Colonic mucosa (tissue), 4 donors: Measurements from ENCODE around the gene OR2Y1. TPM values are rescaled to one million over a fixed set of nuclear protein-coding genes. Genes with fewer than 3 reads are reported as not detected.
"Not testable (repeated sequence)": the region's sequence is repeated elsewhere in the genome, so short reads cannot be mapped to it uniquely, and the experiment has no call there.

ENCODE experiments used
- DNase-seq: peaks from one replicate; pipeline ENCODE4 v3.0.0-alpha.2; 2020
- H3K27ac ChIP-seq: fragments of 200-600 bp; one replicate; pipeline ENCODE4 v1.8.0; 2021
- H3K27me3 ChIP-seq: fragments of 200-600 bp; one replicate; pipeline ENCODE4 v1.8.0; 2021
- H3K36me3 ChIP-seq: fragments of 200-600 bp; one replicate; pipeline ENCODE4 v1.8.0; 2021
- H3K4me1 ChIP-seq: fragments of 200-600 bp; one replicate; pipeline ENCODE4 v1.8.0; 2021; ENCODE audit warnings: mild to moderate bottlenecking
- H3K4me3 ChIP-seq: fragments of 200-600 bp; one replicate; pipeline ENCODE4 v1.8.0; 2021
- H3K9ac ChIP-seq, 2 donors: one replicate each; pipeline ENCODE4 v1.7.0; 2013; ENCODE audit warnings: control low read depth in 2 of 2, low read depth in 2 of 2, low read length in 2 of 2
- H3K9me3 ChIP-seq: fragments of 200-600 bp; one replicate; pipeline ENCODE4 v1.8.0; 2021
- CTCF ChIP-seq: fragments of 200-600 bp; IDR thresholded peaks from one replicate; pipeline ENCODE4 v1.8.0; 2022; ENCODE audit warnings: antibody characterized with exemption, mild to moderate bottlenecking
- intact Hi-C: fragments of 100-400 bp; cut with DNase I; formaldehyde crosslinking; loops from one replicate; pipeline ENCODE4 v1.14.1; 2022
- total RNA-seq, 2 donors: library from RNA; stranded (reverse); fragmentation: NEBNext Ultra II Directional in 1 of 2; extraction: Animal tissue kit (Norgen Biotek cat#: 25700) in 1 of 2; gene quantifications; one replicate each; pipeline ENCODE4 v1.2.1, GENCODE V29; 2021
- donor health status: healthy.
- donor health status: DM: no; HTN: no; CAD: no.
- donor health status: DM: no; HTN: no; CAD: no.

The OR2Y1 gene
- total RNA-seq, 2 donors from 2014 or later, result not detected

DNA sequence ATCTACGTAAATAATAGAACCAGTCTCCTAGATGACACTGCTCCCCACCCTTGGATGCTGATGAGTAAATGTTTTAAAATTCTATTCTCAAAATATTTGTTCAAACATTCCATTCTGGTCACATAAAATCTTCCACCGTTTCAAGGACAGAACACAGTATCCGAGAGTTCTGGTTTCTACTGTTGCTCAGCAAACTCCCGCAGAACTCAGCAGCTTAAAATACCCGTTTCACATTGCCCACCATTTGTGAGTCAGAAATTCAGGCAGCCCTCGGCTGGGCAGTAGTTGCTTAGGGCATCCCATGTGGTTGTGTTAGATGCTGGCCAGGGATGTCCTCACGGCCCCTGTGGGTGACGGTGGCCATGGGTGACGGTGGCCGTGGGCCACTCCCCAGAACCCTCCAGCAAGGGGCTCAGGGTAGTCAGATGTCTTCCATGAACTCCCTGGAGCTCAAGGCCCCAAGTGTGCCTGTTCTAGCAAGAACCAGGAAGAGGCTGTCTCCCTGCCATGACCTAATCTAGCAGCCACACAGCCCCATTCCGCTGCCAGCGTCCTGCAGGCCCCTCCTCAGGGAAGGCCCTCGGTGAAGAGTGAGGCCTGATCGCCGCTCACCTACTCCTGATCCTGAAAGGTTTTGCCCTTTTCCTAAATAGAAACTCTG lies 45.4 kb upstream of the OR2Y1 start:
- intact Hi-C loops, result loop anchor here (10.0 kb wide), 1 partner anchor 380 kb away; no protein-coding TSS in a partner anchor
- Histone ChIP-seq H3K36me3 (no peaks in the 10 kb centered on the region), H3K27ac (peak overlapping the region; percentile 48), H3K4me3 (no peak overlapping the region), H3K9ac (peak overlapping the region in 1 of 2 donors; percentile 44), H3K9me3 (no peaks in the 10 kb centered on the region), H3K27me3 (no peaks in the 10 kb centered on the region), H3K4me1 (no peaks in the 10 kb centered on the region)
- TF ChIP-seq CTCF, result no peak
- DNase-seq, result peak; percentile 21

- TF ChIP-seq CTCF, result peak; percentile 61
- no peaks in the 10 kb centered on the region for H3K9me3 ChIP-seq
- no peaks in the 10 kb centered on the region for H3K4me1 ChIP-seq
- no peak overlapping the region for H3K9ac ChIP-seq
- peak; percentile 86 for DNase-seq
- intact Hi-C loops, result loop anchor here (10.0 kb wide), 1 partner anchor 380 kb away; no protein-coding TSS in a partner anchor
- no peak overlapping the region for H3K4me3 ChIP-seq
- no peaks in the 10 kb centered on the region for H3K36me3 ChIP-seq
- H3K27ac ChIP-seq, result peak overlapping the region; percentile 48
- no peaks in the 10 kb centered on the region for H3K27me3 ChIP-seq
Measured at GRCh38 chr5:180784497-180785097, 44.7 kb upstream of the OR2Y1 start.

DNA sequence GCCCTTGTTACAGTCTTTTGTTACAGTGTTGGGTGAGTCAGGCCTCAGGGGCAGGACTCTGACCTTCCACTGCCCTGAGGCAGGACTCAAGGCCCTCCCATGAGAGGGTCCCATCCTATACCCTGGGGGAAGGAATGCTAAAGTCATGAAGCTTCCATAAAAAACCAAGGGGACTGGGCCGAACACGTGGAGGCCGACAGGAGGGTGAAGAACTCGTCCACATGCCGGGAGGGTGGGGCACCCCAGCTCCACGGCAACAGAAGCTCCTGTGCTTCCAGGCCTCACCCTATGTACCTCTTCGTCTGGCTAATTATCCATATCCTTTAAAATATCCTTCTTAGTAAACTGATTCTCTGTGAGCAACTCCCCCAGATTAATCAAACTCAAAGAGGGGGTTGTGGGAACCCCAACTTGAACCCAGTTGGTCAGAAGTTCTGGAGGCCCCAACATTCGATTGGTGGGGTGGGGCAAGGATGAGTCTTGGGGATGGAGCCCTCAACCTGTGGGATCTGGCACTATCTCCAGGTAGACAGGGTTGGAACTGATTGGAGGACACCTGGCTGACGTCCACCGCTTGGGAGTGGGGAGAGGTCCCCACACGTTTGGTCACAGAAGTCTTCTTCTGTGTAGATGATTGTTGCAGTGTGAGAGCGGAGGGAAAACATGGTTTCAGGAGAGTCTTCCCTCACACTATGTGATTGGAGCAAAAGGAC lies 43.6 kb upstream of the OR2Y1 start:
- no peaks in the 10 kb centered on the region for H3K36me3 ChIP-seq
- intact Hi-C loops, result loop anchor here (10.0 kb wide), 1 partner anchor 381 kb away; no protein-coding TSS in a partner anchor
- TF ChIP-seq CTCF, result no peak
- H3K9me3 ChIP-seq, result no peaks in the 10 kb centered on the region
- H3K27me3 ChIP-seq, result no peaks in the 10 kb centered on the region
- H3K4me3 ChIP-seq, result no peak overlapping the region
- H3K9ac ChIP-seq, result no peak overlapping the region
- H3K4me1 ChIP-seq, result no peaks in the 10 kb centered on the region
- no peak for DNase-seq
- no peak overlapping the region for H3K27ac ChIP-seq

DNA sequence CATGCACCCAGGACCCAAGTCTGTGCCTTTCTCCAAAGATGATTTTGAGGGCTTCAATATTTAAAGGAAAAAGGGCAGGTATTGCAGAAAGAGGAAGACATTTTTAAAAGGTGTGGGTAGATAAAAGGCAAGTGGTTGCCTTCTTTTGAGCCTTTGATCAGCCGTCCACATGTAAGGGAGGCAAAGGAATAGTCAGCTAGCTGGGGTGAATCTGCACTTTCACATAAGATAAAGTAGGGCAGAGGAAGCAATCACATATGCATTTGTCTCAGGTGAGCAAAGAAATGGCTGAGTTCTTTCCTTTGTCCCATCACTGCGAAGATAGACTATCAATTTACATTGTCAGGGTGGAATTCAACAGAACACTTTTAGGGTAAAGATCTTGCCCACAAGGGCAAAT lies 42.9 kb upstream of the OR2Y1 start:
- intact Hi-C loops, result loop anchor here (10.0 kb wide), 1 partner anchor 382 kb away; no protein-coding TSS in a partner anchor

DNA sequence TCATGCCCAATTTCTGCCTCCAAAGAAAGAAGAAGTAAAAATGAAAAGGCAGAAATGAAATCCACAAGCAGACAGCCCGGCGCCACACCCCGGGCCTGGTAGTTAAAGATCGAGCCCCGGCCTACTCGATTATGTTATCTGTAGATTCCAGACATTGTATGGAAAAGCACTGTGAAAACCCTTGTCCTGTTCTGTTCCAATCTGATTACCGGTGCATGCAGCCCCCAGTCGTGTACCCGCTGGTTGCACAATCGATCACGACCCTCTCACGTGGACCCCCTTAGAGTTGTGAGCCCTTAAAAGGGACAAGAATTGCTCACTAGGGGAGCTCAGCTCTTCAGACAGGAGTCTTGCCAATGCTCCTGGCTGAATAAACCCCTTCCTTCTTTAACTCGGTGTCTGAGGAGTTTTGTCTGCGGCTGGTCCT lies 42.1 kb upstream of the OR2Y1 start:
- not testable (repeated sequence) for H3K27ac ChIP-seq, H3K9me3 ChIP-seq, H3K36me3 ChIP-seq, H3K4me1 ChIP-seq, H3K27me3 ChIP-seq, H3K4me3 ChIP-seq, DNase-seq, H3K9ac ChIP-seq
- intact Hi-C loops, result loop anchor here (10.0 kb wide), 1 partner anchor 383 kb away; no protein-coding TSS in a partner anchor

More for the DNA sequence above, 42.9 kb upstream of the OR2Y1 start:
- DNase-seq, result no peak
- no peaks in the 10 kb centered on the region for H3K27me3 ChIP-seq
- no peaks in the 10 kb centered on the region for H3K36me3 ChIP-seq
- no peak overlapping the region for H3K4me3 ChIP-seq
- no peak overlapping the region for H3K27ac ChIP-seq
- TF ChIP-seq CTCF, result no peak
- no peaks in the 10 kb centered on the region for H3K4me1 ChIP-seq
- H3K9me3 ChIP-seq, result no peaks in the 10 kb centered on the region
- no peak overlapping the region for H3K9ac ChIP-seq
